Ovary (tissue), 3 donors: ENCODE data around the gene FEV.

Experiments used
- POLR2A ChIP-seq: fragments of 450-650 bp; IDR thresholded peaks from one replicate; pipeline ENCODE4 v1.6.1; 2017; ENCODE audit warnings: antibody characterized with exemption, mild to moderate bottlenecking, moderate library complexity
- TF ChIP-seq, protein P1 (sequence below), 3 donors: fragments of 450-650 bp in 2 of 3; fragments of 200-600 bp in 1 of 3; IDR thresholded peaks; one replicate each; pipeline versions ENCODE4 v1.5.1 to v1.8.0; 2016 to 2022; ENCODE audit warnings: antibody characterized with exemption in 3 of 3, mild to moderate bottlenecking in 1 of 3
- donor health status: DM: no; HTN: no; CAD: no.

GRCh38 chr2:219018286-219018685, 33.3 kb upstream of the FEV start:
- TF ChIP-seq, protein P1, sequence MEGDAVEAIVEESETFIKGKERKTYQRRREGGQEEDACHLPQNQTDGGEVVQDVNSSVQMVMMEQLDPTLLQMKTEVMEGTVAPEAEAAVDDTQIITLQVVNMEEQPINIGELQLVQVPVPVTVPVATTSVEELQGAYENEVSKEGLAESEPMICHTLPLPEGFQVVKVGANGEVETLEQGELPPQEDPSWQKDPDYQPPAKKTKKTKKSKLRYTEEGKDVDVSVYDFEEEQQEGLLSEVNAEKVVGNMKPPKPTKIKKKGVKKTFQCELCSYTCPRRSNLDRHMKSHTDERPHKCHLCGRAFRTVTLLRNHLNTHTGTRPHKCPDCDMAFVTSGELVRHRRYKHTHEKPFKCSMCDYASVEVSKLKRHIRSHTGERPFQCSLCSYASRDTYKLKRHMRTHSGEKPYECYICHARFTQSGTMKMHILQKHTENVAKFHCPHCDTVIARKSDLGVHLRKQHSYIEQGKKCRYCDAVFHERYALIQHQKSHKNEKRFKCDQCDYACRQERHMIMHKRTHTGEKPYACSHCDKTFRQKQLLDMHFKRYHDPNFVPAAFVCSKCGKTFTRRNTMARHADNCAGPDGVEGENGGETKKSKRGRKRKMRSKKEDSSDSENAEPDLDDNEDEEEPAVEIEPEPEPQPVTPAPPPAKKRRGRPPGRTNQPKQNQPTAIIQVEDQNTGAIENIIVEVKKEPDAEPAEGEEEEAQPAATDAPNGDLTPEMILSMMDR (IDR thresholded peaks at IDR 0.05): no peak
- no peak for TF ChIP-seq POLR2A
